H1 (cell line): ENCODE data around the gene IL2RG.

Source experiments
- CTCF ChIP-seq, 3 experiments: IDR thresholded peaks; 1 replicate in 2 of 3; 2 replicates in 1 of 3; pipeline versions ENCODE4 v1.5.1 to v1.6.1; 2011; ENCODE audit warnings: low read length in 3 of 3, mild to moderate bottlenecking in 3 of 3, inconsistent platforms in 2 of 3, low read depth in 1 of 3, moderate library complexity in 1 of 3; ENCODE audit not compliant: insufficient read depth in 1 of 3; ENCODE audit errors: control extremely low read depth in 1 of 3
- EGR1 ChIP-seq: IDR thresholded peaks from 2 replicates; pipeline ENCODE4 v1.6.1; 2011; ENCODE audit warnings: low read depth, low read length, borderline replicate concordance
- EZH2 ChIP-seq: fragments of 200-600 bp; sonication (generic); IDR thresholded peaks from 2 replicates; pipeline ENCODE4 v1.7.1; 2012; ENCODE audit warnings: low read depth, mild to moderate bottlenecking, moderate library complexity, low read length, inconsistent platforms; ENCODE audit not compliant: severe bottlenecking
- JUND ChIP-seq: IDR thresholded peaks from 2 replicates; pipeline ENCODE4 v1.6.1; 2011; ENCODE audit warnings: mild to moderate bottlenecking, improper control_type of control experiment, low read length
- POLR2A ChIP-seq, 2 experiments: IDR thresholded peaks; 1 replicate in 1 of 2; 2 replicates in 1 of 2; pipeline ENCODE4 v1.6.1; 2011; ENCODE audit warnings: low read depth in 2 of 2, low read length in 2 of 2, mild to moderate bottlenecking in 2 of 2; ENCODE audit errors: control extremely low read depth in 1 of 2
- TCF12 ChIP-seq: IDR thresholded peaks from 2 replicates; pipeline ENCODE4 v1.6.1; 2011; ENCODE audit warnings: low read depth, mild to moderate bottlenecking, low read length
- ZNF274 ChIP-seq: IDR thresholded peaks from 2 replicates; pipeline ENCODE4 v1.7.0; 2012; ENCODE audit warnings: low read length, borderline replicate concordance; ENCODE audit errors: extremely low read depth

GRCh38 chrX:71131510-71131909, 20.1 kb upstream of the IL2RG start:
- TF ChIP-seq ZNF274 = no peak
- TF ChIP-seq CTCF (IDR thresholded peaks at IDR 0.05; ENCODE audit: control extremely low read depth in 1 of 3, insufficient read depth in 1 of 3, low read depth in 1 of 3, low read length in 3 of 3) = no peak
- TF ChIP-seq POLR2A (IDR thresholded peaks at IDR 0.05; ENCODE audit: control extremely low read depth in 1 of 2, low read depth in 2 of 2, low read length in 2 of 2) = no peak
- TF ChIP-seq EZH2 = no peak
- no peak for TF ChIP-seq TCF12
- no peak for TF ChIP-seq EGR1
- TF ChIP-seq JUND = no peak
